NCI-H2081 treated with DMSO at 0.1 percent for 48 hours (cell line): ENCODE results near the gene BSG.
"Not testable (repeated sequence)": the region's sequence is repeated elsewhere in the genome, so short reads cannot be mapped to it uniquely, and the experiment has no call there.

Experiments
- DNase-seq: peaks from one replicate; lab custom pipeline; 2025; lab: John Stamatoyannopoulos, UW

The BSG gene

GRCh38 chr19:572743-573518 lies 535 bp downstream of the BSG start:
- no peak for DNase-seq

GRCh38 chr19:573519-573825 lies 1.1 kb downstream of the BSG start:
- no peak for DNase-seq

GRCh38 chr19:574658-575526 lies 2.5 kb downstream of the BSG start:
- DNase-seq, result no peak

- no peak for DNase-seq
Measured at GRCh38 chr19:575527-576506, 3.4 kb downstream of the BSG start.

GRCh38 chr19:576768-577438 lies 4.5 kb downstream of the BSG start:
- no peak for DNase-seq

GRCh38 chr19:577439-578392 lies 5.3 kb downstream of the BSG start:
- no peak for DNase-seq

GRCh38 chr19:579111-579841 lies 6.9 kb downstream of the BSG start:
- no peak for DNase-seq

- no peak for DNase-seq
Measured at GRCh38 chr19:579842-580155, 7.4 kb downstream of the BSG start.

GRCh38 chr19:580274-580835 lies 8.0 kb downstream of the BSG start:
- no peak for DNase-seq

- DNase-seq, result no peak
Measured at GRCh38 chr19:581399-582111, 9.2 kb downstream of the BSG start.

- DNase-seq, result no peak
Measured at GRCh38 chr19:582497-583197, 10.3 kb downstream of the BSG start.

- DNase-seq, result no peak
Measured at GRCh38 chr19:583198-583967, 11.0 kb downstream of the BSG start.

- no peak for DNase-seq
Measured at GRCh38 chr19:583968-584239, 11.5 kb downstream of the BSG start.

GRCh38 chr19:584240-585001 lies 12.0 kb downstream of the BSG start:
- DNase-seq, result no peak

GRCh38 chr19:585146-585545 lies 12.8 kb downstream of the BSG start:
- not testable (repeated sequence) for DNase-seq

GRCh38 chr19:585551-586110 lies 13.2 kb downstream of the BSG start:
- no peak for DNase-seq
